ENCODE results near the gene PDHX. TPM values are rescaled to one million over a fixed set of nuclear protein-coding genes. Genes with fewer than 3 reads are reported as not detected.

PDHX gene
- total and polyA plus RNA-seq, 2 of the 4 experiments (the other 2 are of a cell fraction): 19.8 to 26.7 TPM

GRCh38 chr11:34938611-34939010 lies 22.2 kb downstream of the PDHX start:
- H2AFZ ChIP-seq (replicated peaks; ENCODE audit: low read length, poor library complexity): no peak overlapping the region
- ChIA-PET CTCF (interaction anchor here (1.3 kb wide), 1 partner anchor 10 kb away, joined by 3 read pairs; no protein-coding TSS in a partner anchor), POLR2A (ENCODE audit: unreplicated experiment) (no interaction called here)
- no peak overlapping the region for H2AK9ac ChIP-seq (replicated peaks; ENCODE audit: low read depth, low read length, poor library complexity)
- no peak for ATAC-seq (ENCODE audit: low read depth)
- H3K56ac ChIP-seq (ENCODE audit: extremely low read depth, insufficient read depth, low read length): no peak overlapping the region
- H2BK120ac ChIP-seq (ENCODE audit: low read depth, low read length): no peak overlapping the region
- peaks cover 26 to 50% of the 10 kb centered on the region in 2 experiments for H3K79me1 ChIP-seq (ENCODE audit: low read depth in 1 of 2, low read length in 2 of 2)
- no peak overlapping the region for H3K4ac ChIP-seq (ENCODE audit: low read depth, low read length)
- intact Hi-C loops (cut with micrococcal nuclease) (no loop called here), in situ Hi-C loops (cut with MboI; ENCODE audit: low sequenced_read_pairs) (no loop called here), dilution Hi-C loops (cut with HindIII; ENCODE audit: low sequenced_read_pairs, unreplicated experiment) (no loop called here)
- H3K36me3 ChIP-seq (ENCODE audit: control insufficient read depth, insufficient read depth, low read length): peaks cover 6% of the 10 kb centered on the region
- no CpG with 5 or more reads among the region's 1 CpG for WGBS, 2 experiments (ENCODE audit: extremely low coverage in 2 of 2, insufficient read length in 1 of 2)
- H3K9me1 ChIP-seq (ENCODE audit: insufficient read depth, low read length): no peaks in the 10 kb centered on the region
- no peak overlapping the region for H3K9ac ChIP-seq (ENCODE audit: low read depth, low read length)
- H3K18ac ChIP-seq (ENCODE audit: low read depth, low read length): no peak overlapping the region
- no peak overlapping the region for H3K14ac ChIP-seq (replicated peaks; ENCODE audit: low read depth, low read length)
- H3K23ac ChIP-seq (ENCODE audit: low read depth, low read length): no peak overlapping the region
- no TSS peak for BruUV-seq (replicated peaks)
- no peak overlapping the region for H3K4me2 ChIP-seq (ENCODE audit: low read depth, low read length)
- H4K91ac ChIP-seq (ENCODE audit: insufficient read depth, low read depth, low read length): no peak overlapping the region
- no peaks in the 10 kb centered on the region for H3K9me3 ChIP-seq (ENCODE audit: control insufficient read depth, insufficient read depth, low read length)
- H4K5ac ChIP-seq (ENCODE audit: low read depth, low read length): no peak overlapping the region
- no peak overlapping the region for H2BK15ac ChIP-seq (ENCODE audit: low read depth, low read length)
- no peak overlapping the region for H2BK5ac ChIP-seq (ENCODE audit: low read depth, low read length, poor library complexity, severe bottlenecking)
- H2BK20ac ChIP-seq (ENCODE audit: low read depth, low read length): no peak overlapping the region
- H3K4me1 ChIP-seq (ENCODE audit: control insufficient read depth, insufficient read depth, low read length): peaks cover 2% of the 10 kb centered on the region; the same call in 1 of the 2 replicates
- no peaks in the 10 kb centered on the region for H3K27me3 ChIP-seq (ENCODE audit: control insufficient read depth, insufficient read depth, low read length)
- H3K4me3 ChIP-seq (ENCODE audit: insufficient read depth, low read depth, low read length): no peak overlapping the region
- H4K8ac ChIP-seq (ENCODE audit: low read depth in 2 of 2, low read length in 2 of 2): no peak overlapping the region
- no peak for DNase-seq
- no peaks in the 10 kb centered on the region for H4K20me1 ChIP-seq (ENCODE audit: insufficient read depth, low read length)
- TF ChIP-seq RAD21 (IDR thresholded peaks at IDR 0.05; ENCODE audit: low read length): no peak
- TF ChIP-seq MAFK (IDR thresholded peaks at IDR 0.05; ENCODE audit: low read depth, low read length): no peak
- TF ChIP-seq CHD1 (IDR thresholded peaks at IDR 0.05; ENCODE audit: low read depth, low read length): no peak
- TF ChIP-seq MXI1 (IDR thresholded peaks at IDR 0.05; ENCODE audit: borderline replicate concordance, low read depth, low read length): no peak
- TF ChIP-seq CTCF (conservative IDR thresholded peaks at IDR 0.05; ENCODE audit: low read depth, low read length): no peak
- TF ChIP-seq, protein P1, sequence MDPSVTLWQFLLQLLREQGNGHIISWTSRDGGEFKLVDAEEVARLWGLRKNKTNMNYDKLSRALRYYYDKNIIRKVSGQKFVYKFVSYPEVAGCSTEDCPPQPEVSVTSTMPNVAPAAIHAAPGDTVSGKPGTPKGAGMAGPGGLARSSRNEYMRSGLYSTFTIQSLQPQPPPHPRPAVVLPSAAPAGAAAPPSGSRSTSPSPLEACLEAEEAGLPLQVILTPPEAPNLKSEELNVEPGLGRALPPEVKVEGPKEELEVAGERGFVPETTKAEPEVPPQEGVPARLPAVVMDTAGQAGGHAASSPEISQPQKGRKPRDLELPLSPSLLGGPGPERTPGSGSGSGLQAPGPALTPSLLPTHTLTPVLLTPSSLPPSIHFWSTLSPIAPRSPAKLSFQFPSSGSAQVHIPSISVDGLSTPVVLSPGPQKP (IDR thresholded peaks at IDR 0.05; ENCODE audit: borderline replicate concordance, low read depth, low read length): no peak
- TF ChIP-seq NFE2L2 (IDR thresholded peaks at IDR 0.05; ENCODE audit: low read depth, low read length): no peak
- TF ChIP-seq RFX5 (IDR thresholded peaks at IDR 0.05; ENCODE audit: low read depth, low read length): no peak
- no peak for TF ChIP-seq USF2 (IDR thresholded peaks at IDR 0.05; ENCODE audit: low read depth, low read length)
- no peak overlapping the region for H2AK5ac ChIP-seq (ENCODE audit: low read depth, low read length)
- no peak overlapping the region for H3K27ac ChIP-seq (ENCODE audit: insufficient read depth, low read length)
